HCT116 (cell line): ENCODE measurements around the gene CDC42BPB. TPM values are rescaled to one million over a fixed set of nuclear protein-coding genes. Genes with fewer than 3 reads are reported as not detected.

Experiments
- ATAC-seq: fragments of 200-7000 bp; cut with Tn5 transposase; 2 replicates; pipeline ENCODE4 v1.9.1; 2020; ENCODE audit warnings: mild to moderate bottlenecking, moderate library complexity
- BruUV-seq: library from RNA; stranded (reverse); fragments of 400-500 nt; replicated peaks from 2 replicates; lab custom pipeline; 2021; lab: Mats Ljungman, UMichigan
- CTCF ChIA-PET: fragments of 300-600 bp; sonication (Branson Sonifier 250); formaldehyde crosslinking; loops from one replicate; lab custom pipeline; 2021; ENCODE audit warnings: antibody characterized with exemption; lab: Charles Lee
- POLR2A ChIA-PET: fragments of 300-600, 350-600 bp; sonication (Branson Sonifier 250); formaldehyde crosslinking; loops from one replicate; lab custom pipeline; 2021; ENCODE audit warnings: antibody characterized with exemption; lab: Charles Lee
- RAD21 ChIA-PET, 2 experiments: fragments of 300-600 bp; sonication (Branson Sonifier 250); formaldehyde crosslinking; loops; one replicate each; lab custom pipeline; 2023; ENCODE audit warnings: low total read pairs in 2 of 2; ENCODE audit not compliant: uncharacterized antibody in 2 of 2, unreplicated experiment in 2 of 2, low non-redundant PET in 1 of 2; lab: Charles Lee
- DNase-seq: peaks from one replicate; pipeline ENCODE4 v3.0.0-alpha.2; 2010; ENCODE audit warnings: low read depth, low spot score
- H2AFZ ChIP-seq: fragments of 200-600 bp; shearing (Covaris generic), sonication (generic); 2 replicates; pipeline ENCODE4 v1.6.1; 2017; ENCODE audit warnings: low read depth, mixed run types, mixed read lengths, antibody characterized with exemption, low read length; ENCODE audit not compliant: poor library complexity, severe bottlenecking
- H3K27ac ChIP-seq: 2 replicates; pipeline ENCODE4 v1.5.1; 2012; ENCODE audit warnings: low read depth, low read length
- H3K27me3 ChIP-seq: fragments of 200-600 bp; sonication (generic); 2 replicates; pipeline ENCODE4 v1.6.1; 2016; ENCODE audit warnings: mixed run types, low read length, mixed read lengths; ENCODE audit not compliant: insufficient read depth
- H3K36me3 ChIP-seq, 2 experiments: fragments of 200-500 bp in 1 of 2; fragments of 200-600 bp in 1 of 2; sonication (Bioruptor generic) in 1 of 2; sonication (generic) in 1 of 2; 2 replicates each; pipeline versions ENCODE4 v1.5.1 to v1.6.1; 2014 to 2016; ENCODE audit warnings: low read length in 2 of 2, inconsistent platforms in 1 of 2, mixed read lengths in 1 of 2, mixed run types in 1 of 2; ENCODE audit not compliant: insufficient read depth in 2 of 2, control insufficient read depth in 1 of 2
- H3K4me1 ChIP-seq, 2 experiments: fragments of 200-600 bp in 1 of 2; sonication (generic) in 1 of 2; 2 replicates each; pipeline versions ENCODE4 v1.5.1 to v1.6.1; 2012 to 2017; ENCODE audit warnings: low read length in 2 of 2, inconsistent platforms in 1 of 2, mild to moderate bottlenecking in 1 of 2, mixed read lengths in 1 of 2, mixed run types in 1 of 2, moderate library complexity in 1 of 2; ENCODE audit not compliant: insufficient read depth in 2 of 2, control insufficient read depth in 1 of 2
- H3K4me2 ChIP-seq: fragments of 200-600 bp; sonication (generic); 2 replicates; pipeline ENCODE4 v1.6.1; 2017; ENCODE audit warnings: mixed run types, low read length, mixed read lengths
- H3K4me3 ChIP-seq, 2 experiments: fragments of 200-600 bp in 1 of 2; sonication (generic) in 1 of 2; replicated peaks in 1 of 2; 2 replicates each; pipeline ENCODE4 v1.5.1; 2011 to 2016; ENCODE audit warnings: low read length in 2 of 2, control low read depth in 1 of 2, low read depth in 1 of 2, mild to moderate bottlenecking in 1 of 2, mixed read lengths in 1 of 2, mixed run types in 1 of 2
- H3K79me2 ChIP-seq: fragments of 200-600 bp; sonication (generic); 2 replicates; pipeline ENCODE4 v1.6.1; 2017; ENCODE audit warnings: mild to moderate bottlenecking, mixed run types, low read length, moderate library complexity, mixed read lengths; ENCODE audit not compliant: insufficient read depth
- H3K9ac ChIP-seq: fragments of 200-600 bp; sonication (generic); 2 replicates; pipeline ENCODE4 v1.6.1; 2016; ENCODE audit warnings: low read length, mixed read lengths
- H3K9me2 ChIP-seq: fragments of 200-600 bp; sonication (generic), shearing (Covaris generic); 2 replicates; pipeline ENCODE4 v1.6.1; 2017; ENCODE audit warnings: mixed run types, mild to moderate bottlenecking, moderate library complexity; ENCODE audit not compliant: insufficient read depth
- H3K9me3 ChIP-seq, 2 experiments: fragments of 200-500 bp in 1 of 2; fragments of 200-600 bp in 1 of 2; sonication (Bioruptor generic) in 1 of 2; sonication (generic) in 1 of 2; 2 replicates each; pipeline ENCODE4 v1.6.1; 2014 to 2017; ENCODE audit warnings: low read length in 2 of 2, mixed read lengths in 2 of 2, inconsistent platforms in 1 of 2, low read depth in 1 of 2, mild to moderate bottlenecking in 1 of 2, mixed run types in 1 of 2, moderate library complexity in 1 of 2; ENCODE audit not compliant: control insufficient read depth in 1 of 2, insufficient read depth in 1 of 2
- H4K20me1 ChIP-seq: fragments of 200-600 bp; sonication (generic), shearing (Covaris generic); 2 replicates; pipeline ENCODE4 v1.6.1; 2017; ENCODE audit warnings: mixed run types, mild to moderate bottlenecking, moderate library complexity; ENCODE audit not compliant: insufficient read depth
- EZH2 ChIP-seq: fragments of 200-600 bp; sonication (generic); IDR thresholded peaks from 2 replicates; pipeline ENCODE4 v1.6.1; 2017; ENCODE audit warnings: antibody characterized with exemption, mixed run types
- FOSL1 ChIP-seq: IDR thresholded peaks from 2 replicates; pipeline ENCODE4 v1.6.1; 2012; ENCODE audit warnings: low read depth
- JUND ChIP-seq: IDR thresholded peaks from 2 replicates; pipeline ENCODE4 v1.6.1; 2012
- POLR2AphosphoS5 ChIP-seq: IDR thresholded peaks from 2 replicates; pipeline ENCODE4 v1.6.1; 2011; ENCODE audit warnings: mild to moderate bottlenecking, low read depth, low read length, moderate library complexity
- RAD21 ChIP-seq: IDR thresholded peaks from 2 replicates; pipeline ENCODE4 v1.6.1; 2012; ENCODE audit warnings: low read depth, mild to moderate bottlenecking
- REST ChIP-seq: IDR thresholded peaks from 2 replicates; pipeline ENCODE4 v1.6.1; 2012; ENCODE audit warnings: low read depth
- SRF ChIP-seq: IDR thresholded peaks from 2 replicates; pipeline ENCODE4 v1.6.1; 2012; ENCODE audit warnings: low read depth
- intact Hi-C: fragments of 100-400 bp; cut with micrococcal nuclease; formaldehyde crosslinking; loops from 2 replicates; pipeline ENCODE4 v1.10.0; 2022
- total RNA-seq: library from RNA; stranded (reverse); gene quantifications from one replicate; pipeline ENCODE4 v1.2.1, GENCODE V29; 2021; ENCODE audit not compliant: unreplicated experiment
- TF ChIP-seq, protein P1 (sequence below): IDR thresholded peaks from 2 replicates; pipeline ENCODE4 v1.6.1; 2012
- TF ChIP-seq, protein P2 (sequence below), 3 experiments: fragments of 200-600 bp in 1 of 3; sonication (generic) in 1 of 3; IDR thresholded peaks in 2 of 3; conservative IDR thresholded peaks in 1 of 3; 2 replicates each; pipeline ENCODE4 v1.5.1; 2012 to 2017; ENCODE audit warnings: low read depth in 2 of 3, low read length in 2 of 3, antibody characterized with exemption in 1 of 3, borderline replicate concordance in 1 of 3, control low read depth in 1 of 3, mild to moderate bottlenecking in 1 of 3, mixed read lengths in 1 of 3, mixed run types in 1 of 3, moderate library complexity in 1 of 3; ENCODE audit not compliant: insufficient read depth in 1 of 3

Gene CDC42BPB
- total RNA-seq, 1 experiment from 2014 or later: 85.6 TPM

DNA sequence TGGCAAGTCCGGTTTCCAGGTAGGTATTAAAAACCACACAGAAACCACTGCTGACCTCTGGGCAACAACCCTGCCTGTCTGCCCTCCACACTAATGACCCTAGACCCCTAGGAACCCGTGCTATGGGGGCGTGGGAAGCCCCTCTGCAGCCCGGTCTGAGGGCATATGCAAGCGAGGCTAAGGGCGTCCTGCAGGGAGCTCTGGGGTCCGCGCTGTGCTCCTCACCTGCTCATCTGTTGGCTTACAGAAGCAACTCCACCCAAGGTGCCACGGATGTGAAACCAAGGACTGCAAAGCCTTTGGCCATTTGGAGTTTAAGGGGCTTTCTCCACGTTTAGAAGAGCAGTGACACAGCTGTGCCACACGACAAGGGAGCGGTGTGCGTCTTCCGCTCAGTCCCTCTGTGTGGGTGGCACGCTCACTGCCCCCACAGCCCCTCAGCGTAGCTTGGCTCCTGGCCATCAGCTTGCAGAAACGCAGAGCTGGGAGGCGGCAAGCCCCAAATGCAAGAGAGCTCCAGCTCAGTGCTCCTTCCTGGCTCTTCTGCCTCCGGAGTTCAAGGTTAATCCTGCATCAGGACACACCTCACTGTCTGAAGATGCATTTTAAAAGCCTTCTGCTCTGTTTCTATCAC, 116.5 kb downstream of the CDC42BPB start:
- no peak overlapping the region for H3K4me3 ChIP-seq
- no peak overlapping the region for H3K4me2 ChIP-seq
- intact Hi-C loops: no loop called here
- H3K4me1 ChIP-seq: no peaks in the 10 kb centered on the region
- POLR2A ChIA-PET: no interaction called here
- peaks cover 18 to 35% of the 10 kb centered on the region in 2 experiments; a peak in 3 of 4 replicates for H3K36me3 ChIP-seq
- RAD21 ChIA-PET: no interaction called here
- CTCF ChIA-PET: no interaction called here
- no peak overlapping the region for H3K9ac ChIP-seq
- no peaks in the 10 kb centered on the region for H3K27me3 ChIP-seq
- ATAC-seq: no peak
- no peak overlapping the region for H3K27ac ChIP-seq
- no peaks in the 10 kb centered on the region for H4K20me1 ChIP-seq
- no peak for TF ChIP-seq FOSL1
- no peaks in the 10 kb centered on the region for H3K9me3 ChIP-seq
- DNase-seq: no peak
- BruUV-seq: no TSS peak
- H3K79me2 ChIP-seq: no peaks in the 10 kb centered on the region
- H3K9me2 ChIP-seq: no peaks in the 10 kb centered on the region
- no peak overlapping the region for H2AFZ ChIP-seq

DNA sequence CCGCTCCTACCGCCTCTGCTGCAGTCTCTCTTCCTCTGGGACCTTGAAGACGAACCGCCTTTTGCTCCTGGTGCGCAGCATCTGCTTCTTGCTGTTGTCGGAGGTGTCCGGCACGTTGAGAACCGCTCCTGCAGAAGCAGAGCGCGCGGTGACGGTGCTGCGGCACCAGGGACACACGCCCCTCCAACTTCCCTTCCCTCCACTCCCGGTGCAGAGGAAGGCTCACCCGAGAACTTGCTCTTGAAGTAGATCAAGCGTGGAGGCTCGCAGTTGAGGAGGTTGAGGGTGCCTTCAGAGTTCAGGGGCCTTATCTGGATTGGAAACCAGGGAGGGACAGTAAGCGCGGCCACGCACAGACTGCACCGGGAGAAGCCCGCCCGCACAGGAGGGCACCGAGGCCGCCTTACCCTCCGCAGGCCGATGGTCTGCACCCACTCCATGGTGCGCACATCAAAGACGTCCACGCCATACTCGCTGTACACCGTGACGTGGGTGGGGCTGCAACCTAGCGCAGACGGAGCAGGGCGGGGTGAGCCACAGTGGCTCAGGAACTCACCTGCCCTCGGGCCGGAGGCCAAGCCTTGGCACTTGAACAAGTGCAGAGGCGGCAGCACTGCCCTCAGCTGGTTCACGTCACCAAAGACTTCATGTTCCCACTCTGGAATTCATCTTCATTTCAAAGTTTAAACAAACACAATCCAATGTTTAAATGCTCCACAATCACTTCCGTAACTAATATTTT, 117.4 kb downstream of the CDC42BPB start:
- no peaks in the 10 kb centered on the region for H4K20me1 ChIP-seq
- no peaks in the 10 kb centered on the region for H3K27me3 ChIP-seq
- no peak overlapping the region for H3K9ac ChIP-seq
- no peaks in the 10 kb centered on the region for H3K4me1 ChIP-seq
- H3K79me2 ChIP-seq: no peaks in the 10 kb centered on the region
- POLR2A ChIA-PET: no interaction called here
- H2AFZ ChIP-seq: no peak overlapping the region
- H3K9me2 ChIP-seq: no peaks in the 10 kb centered on the region
- TF ChIP-seq, protein P1, sequence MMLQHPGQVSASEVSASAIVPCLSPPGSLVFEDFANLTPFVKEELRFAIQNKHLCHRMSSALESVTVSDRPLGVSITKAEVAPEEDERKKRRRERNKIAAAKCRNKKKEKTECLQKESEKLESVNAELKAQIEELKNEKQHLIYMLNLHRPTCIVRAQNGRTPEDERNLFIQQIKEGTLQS: no peak
- TF ChIP-seq SRF: no peak
- TF ChIP-seq, protein P2, sequence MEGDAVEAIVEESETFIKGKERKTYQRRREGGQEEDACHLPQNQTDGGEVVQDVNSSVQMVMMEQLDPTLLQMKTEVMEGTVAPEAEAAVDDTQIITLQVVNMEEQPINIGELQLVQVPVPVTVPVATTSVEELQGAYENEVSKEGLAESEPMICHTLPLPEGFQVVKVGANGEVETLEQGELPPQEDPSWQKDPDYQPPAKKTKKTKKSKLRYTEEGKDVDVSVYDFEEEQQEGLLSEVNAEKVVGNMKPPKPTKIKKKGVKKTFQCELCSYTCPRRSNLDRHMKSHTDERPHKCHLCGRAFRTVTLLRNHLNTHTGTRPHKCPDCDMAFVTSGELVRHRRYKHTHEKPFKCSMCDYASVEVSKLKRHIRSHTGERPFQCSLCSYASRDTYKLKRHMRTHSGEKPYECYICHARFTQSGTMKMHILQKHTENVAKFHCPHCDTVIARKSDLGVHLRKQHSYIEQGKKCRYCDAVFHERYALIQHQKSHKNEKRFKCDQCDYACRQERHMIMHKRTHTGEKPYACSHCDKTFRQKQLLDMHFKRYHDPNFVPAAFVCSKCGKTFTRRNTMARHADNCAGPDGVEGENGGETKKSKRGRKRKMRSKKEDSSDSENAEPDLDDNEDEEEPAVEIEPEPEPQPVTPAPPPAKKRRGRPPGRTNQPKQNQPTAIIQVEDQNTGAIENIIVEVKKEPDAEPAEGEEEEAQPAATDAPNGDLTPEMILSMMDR (IDR thresholded peaks at IDR 0.05 in 2 of 3, conservative IDR thresholded peaks at IDR 0.05 in 1 of 3; ENCODE audit: borderline replicate concordance in 1 of 3, insufficient read depth in 1 of 3, low read depth in 2 of 3, low read length in 2 of 3): no peak
- TF ChIP-seq JUND: no peak
- no peak for TF ChIP-seq REST
- no peak for TF ChIP-seq EZH2
- TF ChIP-seq RAD21: no peak
- TF ChIP-seq POLR2AphosphoS5: no peak
- TF ChIP-seq, all 23 proteins: peak for 0
- intact Hi-C loops: no loop called here
- ChIA-PET CTCF (no interaction called here), RAD21 (no interaction called here)
- H3K4me2 ChIP-seq: no peak overlapping the region
- H3K27ac ChIP-seq: no peak overlapping the region
- H3K9me3 ChIP-seq: no peaks in the 10 kb centered on the region
- ATAC-seq (no peak; the same call in 1 of the 2 replicates), DNase-seq (no peak)
- H3K4me3 ChIP-seq: no peak overlapping the region
- no TSS peak for BruUV-seq
- H3K36me3 ChIP-seq: peaks cover 14 to 27% of the 10 kb centered on the region in 2 experiments; a peak in 2 of 4 replicates
